Fibroblast of the aortic adventitia (primary cell): Measurements from ENCODE around the gene IMPA2. TPM values are rescaled to one million over a fixed set of nuclear protein-coding genes. Genes with fewer than 3 reads are reported as not detected.
"Not testable (repeated sequence)": the region's sequence is repeated elsewhere in the genome, so short reads cannot be mapped to it uniquely, and the experiment has no call there.

ENCODE experiments used
- DNase-seq: peaks from one replicate; pipeline ENCODE4 v3.0.0-alpha.2; 2010; ENCODE audit warnings: low read depth
- H3K4me3 ChIP-seq: 2 replicates; pipeline ENCODE4 v1.5.1; 2011; ENCODE audit warnings: low read depth, mild to moderate bottlenecking, control low read depth, low read length, moderate library complexity
- CTCF ChIP-seq: IDR thresholded peaks from 2 replicates; pipeline ENCODE4 v1.5.1; 2011; ENCODE audit warnings: mild to moderate bottlenecking, low read length, control low read depth, inconsistent platforms; ENCODE audit not compliant: insufficient read depth
- total RNA-seq: library from RNA; depleted of rRNA; stranded (reverse); fragments of >200 nt; gene quantifications from 2 replicates; pipeline ENCODE4 v1.2.3, GENCODE V29; 2012; ENCODE audit warnings: low replicate concordance

The IMPA2 gene
- total RNA-seq, 1 donor = 14.1 TPM

DNA sequence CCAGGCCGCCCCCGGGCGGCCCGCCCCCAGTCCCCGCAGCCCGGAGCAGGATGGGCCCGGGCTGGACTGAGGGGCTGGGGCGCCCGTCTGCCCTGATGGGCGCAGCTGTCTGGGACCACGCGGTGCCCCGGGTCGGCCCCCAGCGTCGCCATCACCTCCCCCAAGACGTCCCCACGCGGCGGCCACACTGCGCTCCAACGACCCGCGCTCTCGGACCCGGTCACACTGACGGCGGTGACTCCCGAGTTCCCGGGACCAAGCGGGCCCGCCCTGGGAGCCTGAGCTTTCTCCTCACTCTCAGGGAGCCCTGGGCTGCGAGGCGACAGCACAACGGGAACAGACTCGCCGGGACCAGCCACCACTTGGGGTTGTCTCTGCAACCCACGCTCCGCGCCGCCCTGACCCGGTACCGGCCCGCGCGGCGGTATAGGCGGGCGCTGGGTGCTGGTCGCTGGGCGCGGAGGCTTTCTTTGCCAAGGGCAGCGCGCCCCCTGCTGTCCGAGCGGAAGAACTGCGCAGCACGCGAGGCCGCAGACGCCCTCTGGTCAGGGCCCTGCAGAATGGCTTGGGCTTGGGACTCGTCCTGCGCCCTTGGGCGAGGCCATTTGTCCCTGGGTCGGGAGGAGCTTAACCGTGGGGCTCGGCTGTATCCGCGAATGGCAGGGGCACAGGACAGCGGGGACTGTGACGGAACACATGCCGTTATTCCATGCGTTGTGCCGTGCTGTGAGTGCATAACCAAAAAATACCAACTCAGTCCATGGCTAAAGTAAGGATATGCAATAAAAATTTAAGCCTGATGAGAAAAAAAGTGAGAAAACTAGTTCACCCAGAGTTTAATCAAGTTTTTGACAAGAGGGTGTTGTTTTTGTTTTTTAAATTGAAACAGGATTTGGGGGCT lies 57.6 kb downstream of the IMPA2 start:
- DNase-seq = peak; percentile 71
- H3K4me3 ChIP-seq = peak overlapping the region; percentile 65
- peak; percentile 90 for TF ChIP-seq CTCF

GRCh38 chr18:12039540-12039930 lies 58.2 kb downstream of the IMPA2 start:
- not testable (repeated sequence) for H3K4me3 ChIP-seq, DNase-seq

DNA sequence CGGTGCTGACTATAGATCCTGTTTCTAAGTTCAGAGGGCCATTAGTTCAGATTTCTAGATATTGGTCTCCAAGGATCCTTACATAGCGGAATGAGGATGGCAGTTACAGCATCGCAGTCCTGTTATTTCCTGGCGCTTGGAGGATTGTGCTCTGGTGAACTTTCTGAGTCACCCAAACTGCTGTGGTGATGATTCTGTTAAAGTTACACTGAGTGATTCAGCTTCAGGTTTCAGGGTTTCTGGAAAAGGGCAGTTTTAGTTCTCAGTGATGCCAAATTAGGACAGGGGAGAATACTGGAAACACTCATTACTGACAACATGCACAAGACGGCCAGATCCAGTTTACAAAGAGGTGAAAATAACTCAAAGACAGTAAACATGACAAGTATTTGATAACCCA lies 60.3 kb downstream of the IMPA2 start:
- no peak overlapping the region for H3K4me3 ChIP-seq
- peak; percentile 79 for DNase-seq
- TF ChIP-seq CTCF = no peak

- no peak for DNase-seq
- no peak for TF ChIP-seq CTCF
- no peak overlapping the region for H3K4me3 ChIP-seq
Observed at GRCh38 chr18:12043811-12044210, 62.5 kb downstream of the IMPA2 start.

DNA sequence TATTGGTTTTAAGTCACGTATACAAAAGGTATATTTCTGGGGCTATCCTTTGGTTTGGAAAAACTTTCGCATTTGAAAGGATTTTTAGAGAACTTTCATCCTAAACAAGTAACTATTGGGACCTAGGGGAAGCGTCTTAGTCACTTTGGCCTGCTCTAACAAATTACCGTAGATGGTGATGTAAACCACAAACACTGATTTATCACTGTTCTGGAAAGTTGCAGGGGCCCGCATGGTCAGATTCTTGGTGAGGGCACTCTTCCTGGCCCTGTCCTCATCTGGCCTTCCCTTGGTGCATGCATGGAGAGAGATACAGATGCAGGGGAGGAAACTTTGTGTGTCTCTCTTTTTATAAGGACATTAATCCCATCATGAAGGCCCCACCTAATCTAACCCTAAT lies 63.3 kb downstream of the IMPA2 start:
- no peak for TF ChIP-seq CTCF
- no peak for DNase-seq
- no peak overlapping the region for H3K4me3 ChIP-seq

DNA sequence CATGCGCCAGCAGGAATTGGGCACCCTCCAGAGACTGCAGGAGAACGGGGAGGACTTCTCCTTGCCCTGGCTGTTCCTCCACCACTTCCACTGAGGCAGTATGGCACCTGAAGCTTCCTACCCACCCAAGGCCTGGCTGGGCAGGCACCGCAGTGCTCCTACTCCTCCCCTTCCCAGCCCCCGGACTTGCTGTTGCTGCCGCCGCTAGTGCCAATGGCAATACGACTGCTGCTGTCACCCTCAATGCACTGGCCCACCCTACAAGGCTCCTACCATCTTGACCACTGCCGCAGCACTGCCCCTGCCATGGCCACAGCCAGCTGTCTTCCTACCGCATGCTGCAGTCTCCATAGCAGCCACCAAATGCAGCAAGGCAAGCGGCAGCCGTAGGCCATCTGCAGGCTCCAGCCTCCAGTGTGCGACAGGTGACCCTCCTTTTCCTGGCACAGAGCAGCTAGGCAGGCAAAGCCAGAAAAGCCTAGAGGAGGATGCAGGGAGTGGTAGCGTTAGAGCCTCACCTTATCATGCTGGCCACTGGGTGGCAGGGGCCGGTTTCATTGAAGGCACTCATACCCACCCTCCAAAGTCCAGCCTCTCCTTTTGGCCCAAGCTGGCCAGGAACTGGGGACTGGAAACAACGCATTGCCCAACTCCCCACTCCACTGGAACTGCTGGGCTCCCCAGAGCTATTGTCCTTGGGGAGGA lies 64.9 kb downstream of the IMPA2 start:
- DNase-seq = no peak
- no peak for TF ChIP-seq CTCF
- no peak overlapping the region for H3K4me3 ChIP-seq

DNA sequence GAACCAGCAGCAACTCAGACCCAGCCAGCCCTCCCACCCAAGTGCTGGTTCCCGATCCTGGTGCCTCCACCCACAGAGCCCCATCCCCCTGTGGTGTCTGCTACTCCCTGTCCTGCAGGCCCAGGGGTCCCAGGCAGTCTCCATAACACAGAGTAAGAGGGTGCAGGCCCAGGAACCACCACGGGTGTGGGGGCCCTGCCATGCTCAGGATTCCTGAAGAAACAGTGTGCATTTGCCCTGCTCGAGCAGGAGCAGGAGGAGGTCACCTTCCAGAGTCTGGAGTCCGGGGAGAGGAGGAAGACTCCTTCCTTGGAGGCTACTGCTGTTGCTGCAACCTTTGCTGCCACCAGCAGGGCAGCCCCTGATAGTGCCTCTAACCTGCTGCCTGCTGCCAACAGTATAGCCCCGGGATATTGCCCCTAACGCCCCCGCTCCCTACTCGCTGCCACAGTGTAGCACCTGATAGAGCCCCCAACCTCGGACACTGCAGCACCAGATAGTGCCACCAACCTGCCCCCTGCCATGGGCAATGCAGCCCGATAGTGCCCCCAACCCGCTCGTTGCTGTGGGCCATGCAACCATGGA lies 65.5 kb downstream of the IMPA2 start:
- DNase-seq = no peak
- no peak for TF ChIP-seq CTCF
- no peak overlapping the region for H3K4me3 ChIP-seq
